CD4-positive, alpha-beta T cell (primary cell): Measurements from ENCODE around the gene MED12L. TPM values are rescaled to one million over a fixed set of nuclear protein-coding genes. Genes with fewer than 3 reads are reported as not detected.
"Not testable (repeated sequence)": the region's sequence is repeated elsewhere in the genome, so short reads cannot be mapped to it uniquely, and the experiment has no call there.

Experiments
- ATAC-seq: fragments of 200-7000 bp; cut with Tn5 transposase; one replicate; pipeline ENCODE4 v1.10.0; 2022; ENCODE audit warnings: mild to moderate bottlenecking; ENCODE audit not compliant: poor library complexity
- CTCF ChIA-PET: fragments of 350-600 bp; sonication (Branson Sonifier 250); formaldehyde crosslinking; loops from one replicate; lab custom pipeline; 2021; ENCODE audit warnings: antibody characterized with exemption, inconsistent platforms; lab: Charles Lee
- POLR2A ChIA-PET: fragments of 350-600 bp; sonication (Branson Sonifier 250); formaldehyde crosslinking; loops from one replicate; lab custom pipeline; 2021; ENCODE audit warnings: antibody characterized with exemption, inconsistent platforms; lab: Charles Lee
- DNase-seq, 14 experiments: peaks; one replicate each; pipeline ENCODE4 v3.0.0-alpha.2; 2013 to 2020; ENCODE audit warnings: mixed read lengths in 2 of 14
- H3K27ac ChIP-seq, 2 donors: one replicate each; pipeline versions ENCODE4 v1.5.1 to v1.7.0; 2013; ENCODE audit warnings: low read length in 2 of 2, low read depth in 1 of 2, mild to moderate bottlenecking in 1 of 2
- H3K27me3 ChIP-seq, 2 experiments: 1 replicate in 1 of 2; 2 replicates in 1 of 2; pipeline versions ENCODE4 v1.6.1 to v1.7.0; 2013; ENCODE audit warnings: low read length in 2 of 2, control low read depth in 1 of 2, mild to moderate bottlenecking in 1 of 2, moderate library complexity in 1 of 2; ENCODE audit not compliant: insufficient read depth in 2 of 2, control insufficient read depth in 1 of 2
- H3K36me3 ChIP-seq: one replicate; pipeline ENCODE4 v1.6.1; 2013; ENCODE audit warnings: low read length, control low read depth; ENCODE audit not compliant: insufficient read depth
- H3K4me1 ChIP-seq: one replicate; pipeline ENCODE4 v1.6.1; 2013; ENCODE audit warnings: low read length, control low read depth; ENCODE audit not compliant: insufficient read depth
- H3K4me3 ChIP-seq: one replicate; pipeline ENCODE4 v1.5.1; 2013; ENCODE audit warnings: mild to moderate bottlenecking, low read length, moderate library complexity
- H3K9me3 ChIP-seq, 2 experiments: 1 replicate in 1 of 2; 2 replicates in 1 of 2; pipeline versions ENCODE4 v1.6.1 to v1.7.0; 2013; ENCODE audit warnings: low read length in 2 of 2, mild to moderate bottlenecking in 2 of 2, control low read depth in 1 of 2, moderate library complexity in 1 of 2; ENCODE audit not compliant: control insufficient read depth in 1 of 2, insufficient read depth in 1 of 2
- H3K27ac Mint-ChIP-seq: one replicate; pipeline ENCODE4 v1.8.0; 2020; ENCODE audit warnings: mixed read lengths
- H3K27me3 Mint-ChIP-seq: one replicate; pipeline ENCODE4 v1.8.0; 2021; ENCODE audit warnings: mixed read lengths
- H3K36me3 Mint-ChIP-seq: one replicate; pipeline ENCODE4 v1.8.0; 2021; ENCODE audit warnings: low read depth, mixed read lengths
- H3K4me1 Mint-ChIP-seq: one replicate; pipeline ENCODE4 v1.8.0; 2021; ENCODE audit warnings: low read depth, mixed read lengths
- H3K4me3 Mint-ChIP-seq: one replicate; pipeline ENCODE4 v1.8.0; 2020; ENCODE audit warnings: mild to moderate bottlenecking, mixed read lengths
- H3K9me3 Mint-ChIP-seq: one replicate; pipeline ENCODE4 v1.8.0; 2020; ENCODE audit warnings: mixed read lengths
- CTCF ChIP-seq: fragments of 200-600 bp; IDR thresholded peaks from one replicate; pipeline ENCODE4 v1.8.0; 2022; ENCODE audit warnings: antibody characterized with exemption, mild to moderate bottlenecking
- intact Hi-C, 2 experiments: fragments of 100-400 bp; cut with DNase I in 1 of 2; cut with micrococcal nuclease in 1 of 2; formaldehyde crosslinking; loops; one replicate each; pipeline versions ENCODE4 v1.15.1 to v1.9.0; 2023 to 2025; cut with DNase I, micrococcal nuclease
- total RNA-seq, 174 experiments: library from RNA in 2 of 174; stranded (reverse) in 2 of 174; gene quantifications; one replicate each; pipeline ENCODE4 v1.2.3 and lab custom pipeline; 2021 to 2026

Gene MED12L
- total RNA-seq, 2 experiments from 2014 or later = 0.39 to 0.49 TPM

GRCh38 chr3:151075869-151076562, 9.4 kb upstream of the MED12L start:
- no peak overlapping the region for H3K4me3 Mint-ChIP-seq
- no peak for ATAC-seq
- no peak overlapping the region for H3K27ac ChIP-seq
- POLR2A ChIA-PET = interaction anchor here (1.7 kb wide), 1 partner anchor 10 kb away, joined by 3 read pairs; the partner anchor contains the start of gene MED12L
- no peak overlapping the region for H3K4me3 ChIP-seq
- no peak overlapping the region for H3K27ac Mint-ChIP-seq
- intact Hi-C loops = no loop called here
- no peak for DNase-seq
- H3K27me3 Mint-ChIP-seq = peaks cover 8% of the 10 kb centered on the region
- H3K9me3 Mint-ChIP-seq = no peaks in the 10 kb centered on the region
- H3K27me3 ChIP-seq = peaks cover 0 to 10% of the 10 kb centered on the region in 2 experiments
- no peaks in the 10 kb centered on the region for H3K4me1 ChIP-seq
- H3K4me1 Mint-ChIP-seq = no peaks in the 10 kb centered on the region
- TF ChIP-seq CTCF = no peak
- H3K36me3 Mint-ChIP-seq = no peaks in the 10 kb centered on the region
- CTCF ChIA-PET = interaction anchor here (1.7 kb wide), 1 partner anchor 11 kb away, joined by 4 read pairs; no protein-coding TSS in a partner anchor
- no peaks in the 10 kb centered on the region for H3K36me3 ChIP-seq
- no peaks in the 10 kb centered on the region for H3K9me3 ChIP-seq

- H3K9me3 Mint-ChIP-seq = no peaks in the 10 kb centered on the region
- no peaks in the 10 kb centered on the region for H3K9me3 ChIP-seq
- H3K36me3 Mint-ChIP-seq = no peaks in the 10 kb centered on the region
- H3K27ac Mint-ChIP-seq = no peak overlapping the region
- peaks cover 0 to 10% of the 10 kb centered on the region in 2 experiments for H3K27me3 ChIP-seq
- no peaks in the 10 kb centered on the region for H3K4me1 ChIP-seq
- ChIA-PET CTCF (interaction anchor here (1.7 kb wide), 1 partner anchor 10 kb away, joined by 4 read pairs; no protein-coding TSS in a partner anchor), POLR2A (interaction anchor here (1.7 kb wide), 1 partner anchor 9 kb away, joined by 3 read pairs; the partner anchor contains the start of gene MED12L)
- no peak for ATAC-seq
- no peak for TF ChIP-seq CTCF
- no peak overlapping the region for H3K4me3 Mint-ChIP-seq
- DNase-seq = no peak
- no peaks in the 10 kb centered on the region for H3K4me1 Mint-ChIP-seq
- no peak overlapping the region for H3K27ac ChIP-seq
- H3K36me3 ChIP-seq = no peaks in the 10 kb centered on the region
- H3K27me3 Mint-ChIP-seq = peaks cover 8% of the 10 kb centered on the region
- H3K4me3 ChIP-seq = no peak overlapping the region
- intact Hi-C loops = no loop called here
Observed at GRCh38 chr3:151076626-151077025, 8.8 kb upstream of the MED12L start.

- intact Hi-C loops, H3K27ac ChIP-seq, H3K4me1 ChIP-seq, H3K36me3 Mint-ChIP-seq, H3K4me3 ChIP-seq, H3K4me3 Mint-ChIP-seq, H3K4me1 Mint-ChIP-seq, POLR2A ChIA-PET, CTCF ChIA-PET, H3K36me3 ChIP-seq, H3K9me3 ChIP-seq, H3K9me3 Mint-ChIP-seq, DNase-seq, H3K27ac Mint-ChIP-seq, ATAC-seq: not testable (repeated sequence)
- H3K27me3 ChIP-seq = peaks cover 21 to 28% of the 10 kb centered on the region in 2 experiments
- peaks cover 40% of the 10 kb centered on the region for H3K27me3 Mint-ChIP-seq
Observed at GRCh38 chr3:151081082-151081481, 4.4 kb upstream of the MED12L start.
